Activated B cell treated with CpG ODN at 0.5 μM for 24 hours (primary cell): ENCODE measurements around the gene HES3. TPM values are rescaled to one million over a fixed set of nuclear protein-coding genes. Genes with fewer than 3 reads are reported as not detected.

Source experiments
- ATAC-seq: fragments of 200-7000 bp; cut with Tn5 transposase; one replicate; pipeline ENCODE4 v1.10.0; 2021; ENCODE audit warnings: low read depth, mild to moderate bottlenecking, moderate library complexity
- CTCF ChIA-PET: fragments of 350-600 bp; sonication (Branson Sonifier 250); formaldehyde crosslinking; loops from one replicate; lab custom pipeline; 2021; ENCODE audit warnings: antibody characterized with exemption; lab: Charles Lee
- POLR2A ChIA-PET: fragments of 350-600 bp; sonication (Branson Sonifier 250); formaldehyde crosslinking; loops from one replicate; lab custom pipeline; 2021; ENCODE audit warnings: antibody characterized with exemption; lab: Charles Lee
- DNase-seq: peaks from one replicate; pipeline ENCODE4 v3.0.0; 2022
- H3K27ac Mint-ChIP-seq: one replicate; pipeline ENCODE4 v1.8.0; 2020; ENCODE audit warnings: mixed read lengths
- H3K27me3 Mint-ChIP-seq: one replicate; pipeline ENCODE4 v1.8.0; 2021; ENCODE audit warnings: mixed read lengths
- H3K36me3 Mint-ChIP-seq: one replicate; pipeline ENCODE4 v1.8.0; 2021; ENCODE audit warnings: low read depth, mixed read lengths
- H3K4me1 Mint-ChIP-seq: one replicate; pipeline ENCODE4 v1.8.0; 2021; ENCODE audit warnings: mixed read lengths
- H3K4me3 Mint-ChIP-seq: one replicate; pipeline ENCODE4 v1.8.0; 2020; ENCODE audit warnings: mild to moderate bottlenecking, mixed read lengths
- H3K9me3 Mint-ChIP-seq: one replicate; pipeline ENCODE4 v1.8.0; 2020; ENCODE audit warnings: mixed read lengths
- intact Hi-C: fragments of 100-400 bp; cut with micrococcal nuclease; formaldehyde crosslinking; loops from one replicate; pipeline ENCODE4 v1.15.1; 2024
- total RNA-seq: library from RNA; stranded (reverse); gene quantifications from 2 replicates; pipeline ENCODE4 v1.2.3, GENCODE V29; 2022
- TF ChIP-seq, protein P1 (sequence below): fragments of 200-600 bp; IDR thresholded peaks from one replicate; pipeline ENCODE4 v1.8.0; 2022; ENCODE audit warnings: antibody characterized with exemption, mild to moderate bottlenecking

The HES3 gene
- total RNA-seq, 1 donor from 2014 or later = not detected

- Mint-ChIP-seq H3K27me3 (peaks cover 34% of the 10 kb centered on the region), H3K27ac (no peak overlapping the region), H3K9me3 (no peaks in the 10 kb centered on the region), H3K4me1 (no peaks in the 10 kb centered on the region), H3K4me3 (no peak overlapping the region), H3K36me3 (no peaks in the 10 kb centered on the region)
- TF ChIP-seq, protein P1, sequence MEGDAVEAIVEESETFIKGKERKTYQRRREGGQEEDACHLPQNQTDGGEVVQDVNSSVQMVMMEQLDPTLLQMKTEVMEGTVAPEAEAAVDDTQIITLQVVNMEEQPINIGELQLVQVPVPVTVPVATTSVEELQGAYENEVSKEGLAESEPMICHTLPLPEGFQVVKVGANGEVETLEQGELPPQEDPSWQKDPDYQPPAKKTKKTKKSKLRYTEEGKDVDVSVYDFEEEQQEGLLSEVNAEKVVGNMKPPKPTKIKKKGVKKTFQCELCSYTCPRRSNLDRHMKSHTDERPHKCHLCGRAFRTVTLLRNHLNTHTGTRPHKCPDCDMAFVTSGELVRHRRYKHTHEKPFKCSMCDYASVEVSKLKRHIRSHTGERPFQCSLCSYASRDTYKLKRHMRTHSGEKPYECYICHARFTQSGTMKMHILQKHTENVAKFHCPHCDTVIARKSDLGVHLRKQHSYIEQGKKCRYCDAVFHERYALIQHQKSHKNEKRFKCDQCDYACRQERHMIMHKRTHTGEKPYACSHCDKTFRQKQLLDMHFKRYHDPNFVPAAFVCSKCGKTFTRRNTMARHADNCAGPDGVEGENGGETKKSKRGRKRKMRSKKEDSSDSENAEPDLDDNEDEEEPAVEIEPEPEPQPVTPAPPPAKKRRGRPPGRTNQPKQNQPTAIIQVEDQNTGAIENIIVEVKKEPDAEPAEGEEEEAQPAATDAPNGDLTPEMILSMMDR = no peak
- POLR2A ChIA-PET = no interaction called here
- CTCF ChIA-PET = no interaction called here
- ATAC-seq (no peak), DNase-seq (no peak)
- intact Hi-C loops = no loop called here
These were observed 10.7 kb downstream of the HES3 start for GRCh38 chr1:6254691-6255090.

- peaks cover 21% of the 10 kb centered on the region for H3K27me3 Mint-ChIP-seq
- TF ChIP-seq, protein P1 = no peak
- CTCF ChIA-PET = no interaction called here
- peaks cover 3% of the 10 kb centered on the region for H3K4me1 Mint-ChIP-seq
- POLR2A ChIA-PET = no interaction called here
- no peak overlapping the region for H3K4me3 Mint-ChIP-seq
- intact Hi-C loops = no loop called here
- ATAC-seq (no peak), DNase-seq (no peak)
- H3K9me3 Mint-ChIP-seq = no peaks in the 10 kb centered on the region
- H3K27ac Mint-ChIP-seq = no peak overlapping the region
- H3K36me3 Mint-ChIP-seq = no peaks in the 10 kb centered on the region
These were observed 12.7 kb downstream of the HES3 start for GRCh38 chr1:6256645-6257044.

DNA sequence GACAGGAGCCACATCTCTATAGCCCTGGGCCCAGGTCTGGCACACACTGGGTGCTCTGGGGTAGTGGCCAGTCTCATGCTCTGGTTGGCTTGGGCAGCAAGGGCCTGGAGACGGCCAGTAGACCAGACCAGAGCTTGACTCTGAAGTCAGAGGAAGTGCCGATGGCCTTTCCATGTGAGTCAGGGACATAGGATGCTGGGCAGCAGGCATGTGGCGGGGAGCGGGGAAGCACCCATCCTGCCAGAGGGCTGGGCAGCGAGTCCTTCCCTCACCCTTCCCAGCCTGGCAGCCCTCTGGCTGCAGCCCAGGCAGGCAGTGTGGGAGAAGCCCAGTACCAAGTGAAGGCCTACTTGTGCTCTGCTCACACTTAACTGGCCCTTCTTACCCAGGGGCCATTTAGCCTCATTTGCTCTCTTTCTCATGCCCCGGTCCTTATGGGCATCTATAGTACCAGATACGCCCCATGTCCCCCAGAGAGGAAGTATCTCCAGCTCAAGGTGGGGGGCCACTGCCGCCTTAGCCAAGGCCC, 13.6 kb downstream of the HES3 start:
- ChIA-PET CTCF (interaction anchor here (1.0 kb wide), 1 partner anchor 13 kb away, joined by 3 read pairs; no protein-coding TSS in a partner anchor), POLR2A (no interaction called here)
- intact Hi-C loops = no loop called here
- H3K27ac Mint-ChIP-seq = no peak overlapping the region
- TF ChIP-seq, protein P1 = no peak
- no peaks in the 10 kb centered on the region for H3K36me3 Mint-ChIP-seq
- peaks cover 5% of the 10 kb centered on the region for H3K4me1 Mint-ChIP-seq
- no peak overlapping the region for H3K4me3 Mint-ChIP-seq
- no peaks in the 10 kb centered on the region for H3K9me3 Mint-ChIP-seq
- peaks cover 20% of the 10 kb centered on the region for H3K27me3 Mint-ChIP-seq
- ATAC-seq (no peak), DNase-seq (no peak)

DNA sequence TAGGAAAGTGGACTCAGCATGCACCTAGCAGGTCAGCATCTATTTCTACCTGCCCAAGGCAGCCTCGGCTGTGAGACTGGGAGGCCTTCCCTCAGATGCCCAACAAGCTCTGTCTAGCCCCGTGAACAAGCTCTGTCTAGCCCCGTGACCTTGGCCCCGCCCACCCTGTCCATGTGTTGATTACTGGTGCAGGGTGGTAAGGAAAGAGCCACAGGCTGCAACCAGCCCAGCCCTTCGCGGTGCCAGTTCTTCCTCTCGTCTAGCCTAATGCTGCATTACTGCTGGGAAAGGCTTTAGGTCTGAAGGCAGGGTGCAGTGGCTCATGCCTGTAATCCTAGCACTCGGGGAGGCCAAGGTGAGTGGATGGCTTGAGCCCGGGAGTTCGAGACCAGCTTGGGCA, 14.7 kb downstream of the HES3 start:
- H3K36me3 Mint-ChIP-seq = no peaks in the 10 kb centered on the region
- TF ChIP-seq, protein P1 = no peak
- H3K27me3 Mint-ChIP-seq = peaks cover 20% of the 10 kb centered on the region
- H3K27ac Mint-ChIP-seq = no peak overlapping the region
- peaks cover 5% of the 10 kb centered on the region for H3K4me1 Mint-ChIP-seq
- ChIA-PET CTCF (interaction anchor here (0.9 to 1.0 kb wide), 2 partner anchors 14 to 87 kb away, joined by 3 to 5 read pairs; no protein-coding TSS in a partner anchor), POLR2A (no interaction called here)
- ATAC-seq (no peak), DNase-seq (no peak)
- H3K9me3 Mint-ChIP-seq = no peaks in the 10 kb centered on the region
- intact Hi-C loops = no loop called here
- H3K4me3 Mint-ChIP-seq = no peak overlapping the region

GRCh38 chr1:6259491-6260362, 15.7 kb downstream of the HES3 start:
- Mint-ChIP-seq H3K4me1 (peaks cover 5% of the 10 kb centered on the region), H3K9me3 (no peaks in the 10 kb centered on the region), H3K36me3 (no peaks in the 10 kb centered on the region), H3K27me3 (peaks cover 20% of the 10 kb centered on the region), H3K27ac (no peak overlapping the region), H3K4me3 (peak overlapping the region; percentile 25)
- CTCF ChIA-PET = interaction anchor here (0.9 kb wide), 1 partner anchor 86 kb away, joined by 5 read pairs; no protein-coding TSS in a partner anchor
- intact Hi-C loops = loop anchor here (5.0 kb wide), 1 partner anchor 88 kb away; no protein-coding TSS in a partner anchor
- ATAC-seq = peak; percentile 64
- DNase-seq = peak; percentile 57
- TF ChIP-seq, protein P1 = no peak
- POLR2A ChIA-PET = no interaction called here
